H1 (cell line): ENCODE results near the gene SRSF8.

Experiments used
- HDAC2 ChIP-seq, 2 experiments: fragments of 300-600 bp in 1 of 2; sonication (generic) in 1 of 2; IDR thresholded peaks; 2 replicates each; pipeline ENCODE4 v1.6.1; 2011 to 2012; ENCODE audit warnings: low read depth in 2 of 2, low read length in 2 of 2, mild to moderate bottlenecking in 2 of 2, moderate library complexity in 2 of 2, borderline replicate concordance in 1 of 2, inconsistent platforms in 1 of 2
- POLR2A ChIP-seq, 2 experiments: IDR thresholded peaks; 1 replicate in 1 of 2; 2 replicates in 1 of 2; pipeline ENCODE4 v1.6.1; 2011; ENCODE audit warnings: low read depth in 2 of 2, low read length in 2 of 2, mild to moderate bottlenecking in 2 of 2; ENCODE audit errors: control extremely low read depth in 1 of 2
- SP1 ChIP-seq: IDR thresholded peaks from 2 replicates; pipeline ENCODE4 v1.6.1; 2011; ENCODE audit warnings: low read depth, low read length
- YY1 ChIP-seq: IDR thresholded peaks from 2 replicates; pipeline ENCODE4 v1.6.1; 2011; ENCODE audit warnings: low read depth, mild to moderate bottlenecking, low read length
- TF ChIP-seq, protein P1 (sequence below): IDR thresholded peaks from 2 replicates; pipeline ENCODE4 v1.6.1; 2011; ENCODE audit warnings: low read depth, mild to moderate bottlenecking, low read length; ENCODE audit not compliant: insufficient read depth

DNA sequence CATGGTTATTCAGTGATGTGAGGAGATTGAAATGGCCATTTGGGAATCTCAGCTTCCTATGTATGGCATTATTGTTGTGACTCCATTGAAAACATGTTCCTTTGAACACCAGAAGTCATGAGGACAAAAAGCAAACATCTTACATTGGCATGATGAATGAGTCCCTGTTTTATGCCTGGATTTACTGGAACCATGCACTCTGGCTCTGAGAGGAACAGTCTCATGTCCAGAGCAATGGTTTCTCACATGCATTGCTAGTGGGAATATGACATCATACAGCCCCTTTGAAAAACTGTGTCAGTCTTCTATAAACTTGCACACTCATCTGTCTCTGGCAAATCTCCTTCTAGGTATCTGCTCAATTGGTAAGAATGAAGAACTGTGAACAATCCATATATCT is 20.9 kb upstream of the SRSF8 start:
- TF ChIP-seq POLR2A (IDR thresholded peaks at IDR 0.05; ENCODE audit: control extremely low read depth in 1 of 2, low read depth in 2 of 2, low read length in 2 of 2) (no peak), YY1 (no peak), HDAC2 (IDR thresholded peaks at IDR 0.05; ENCODE audit: borderline replicate concordance in 1 of 2, low read depth in 2 of 2, low read length in 2 of 2) (no peak), SP1 (no peak)
- TF ChIP-seq, protein P1, sequence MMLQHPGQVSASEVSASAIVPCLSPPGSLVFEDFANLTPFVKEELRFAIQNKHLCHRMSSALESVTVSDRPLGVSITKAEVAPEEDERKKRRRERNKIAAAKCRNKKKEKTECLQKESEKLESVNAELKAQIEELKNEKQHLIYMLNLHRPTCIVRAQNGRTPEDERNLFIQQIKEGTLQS = no peak
